Neural cell (in vitro differentiated cells): Measurements from ENCODE around the gene DCDC1. TPM values are rescaled to one million over a fixed set of nuclear protein-coding genes. Genes with fewer than 3 reads are reported as not detected.
A peak's percentile ranks its signal among the peaks of the same experiment; 100 is the strongest.

Experiments used
- H2AFZ ChIP-seq: fragments of 200-600, 300-800 bp; sonication (generic), shearing (Covaris generic); 2 replicates; pipeline ENCODE4 v1.6.0; 2014; ENCODE audit warnings: low read depth, mild to moderate bottlenecking, antibody characterized with exemption, low read length, moderate library complexity
- H3F3A ChIP-seq: fragments of 200-600 bp; shearing (Covaris generic); 2 replicates; pipeline ENCODE4 v1.6.1; 2016; ENCODE audit warnings: mild to moderate bottlenecking, moderate library complexity, mixed read lengths, antibody characterized with exemption, low read length; ENCODE audit not compliant: insufficient read depth, poor library complexity, severe bottlenecking
- H3K27ac ChIP-seq: fragments of 200-600, 300-800 bp; sonication (generic), shearing (Covaris generic); 2 replicates; pipeline ENCODE4 v1.5.1; 2014; ENCODE audit warnings: mild to moderate bottlenecking, low read length, moderate library complexity
- H3K27me3 ChIP-seq: fragments of 300-800, 200-600 bp; sonication (generic), shearing (Covaris generic); 2 replicates; pipeline ENCODE4 v1.6.0; 2014; ENCODE audit warnings: mild to moderate bottlenecking, low read depth, low read length, moderate library complexity; ENCODE audit not compliant: insufficient read depth
- H3K36me3 ChIP-seq: fragments of 300-800, 200-600 bp; sonication (generic), shearing (Covaris generic); 2 replicates; pipeline ENCODE4 v1.5.1; 2014; ENCODE audit warnings: mild to moderate bottlenecking, antibody characterized with exemption, low read length, moderate library complexity; ENCODE audit not compliant: insufficient read depth
- H3K4me2 ChIP-seq: fragments of 300-800, 200-600 bp; sonication (generic), shearing (Covaris generic); 2 replicates; pipeline ENCODE4 v1.6.0; 2014; ENCODE audit warnings: mild to moderate bottlenecking, low read length
- H3K4me3 ChIP-seq: fragments of 300-800, 200-600 bp; sonication (generic), shearing (Covaris generic); 2 replicates; pipeline ENCODE4 v1.5.1; 2014; ENCODE audit warnings: mild to moderate bottlenecking, low read length, moderate library complexity
- H3K79me2 ChIP-seq: fragments of 200-600 bp; shearing (Covaris generic); replicated peaks from 2 replicates; pipeline ENCODE4 v1.6.0; 2014; ENCODE audit warnings: mild to moderate bottlenecking, low read length, moderate library complexity; ENCODE audit not compliant: insufficient read depth
- H3K9ac ChIP-seq: fragments of 300-800, 200-600 bp; sonication (generic), shearing (Covaris generic); 2 replicates; pipeline ENCODE4 v1.6.1; 2016; ENCODE audit warnings: mild to moderate bottlenecking, low read length, mixed read lengths
- H3K9me2 ChIP-seq: fragments of 200-600 bp; shearing (Covaris generic); 2 replicates; pipeline ENCODE4 v1.6.1; 2016; ENCODE audit warnings: mild to moderate bottlenecking, low read length, mixed read lengths; ENCODE audit not compliant: insufficient read depth
- H3K9me3 ChIP-seq: fragments of 200-600, 300-800 bp; sonication (generic), shearing (Covaris generic); 2 replicates; pipeline ENCODE4 v1.6.1; 2016; ENCODE audit warnings: mild to moderate bottlenecking, mixed run types, low read length, moderate library complexity, mixed read lengths
- H4K20me1 ChIP-seq: fragments of 200-600 bp; shearing (Covaris generic); 2 replicates; pipeline ENCODE4 v1.6.1; 2016; ENCODE audit warnings: mild to moderate bottlenecking, mixed run types; ENCODE audit not compliant: insufficient read depth
- CTCF ChIP-seq: fragments of 450-650 bp; IDR thresholded peaks from 2 replicates; pipeline ENCODE4 v1.5.1; 2014; ENCODE audit warnings: antibody characterized with exemption, mild to moderate bottlenecking, moderate library complexity; ENCODE audit not compliant: poor library complexity, severe bottlenecking
- EP300 ChIP-seq: fragments of 450-650 bp; conservative IDR thresholded peaks from 2 replicates; pipeline ENCODE4 v1.6.1; 2014; ENCODE audit warnings: antibody characterized with exemption, mild to moderate bottlenecking, moderate library complexity; ENCODE audit not compliant: poor library complexity, severe bottlenecking
- EZH2 ChIP-seq: fragments of 200-600, 300-800 bp; shearing (Covaris generic), sonication (generic); IDR thresholded peaks from 2 replicates; pipeline ENCODE4 v1.6.1; 2014; ENCODE audit warnings: antibody characterized with exemption, low read length, borderline replicate concordance, mild to moderate bottlenecking; ENCODE audit not compliant: insufficient read depth, poor library complexity, severe bottlenecking
- MXI1 ChIP-seq: fragments of 450-650 bp; conservative IDR thresholded peaks from 2 replicates; pipeline ENCODE4 v1.6.1; 2014; ENCODE audit warnings: antibody characterized with exemption, mild to moderate bottlenecking; ENCODE audit not compliant: poor library complexity, severe bottlenecking
- POLR2AphosphoS5 ChIP-seq: IDR thresholded peaks from 2 replicates; pipeline ENCODE4 v1.6.1; 2012
- RAD21 ChIP-seq: fragments of 450-650 bp; conservative IDR thresholded peaks from 2 replicates; pipeline ENCODE4 v1.6.1; 2014; ENCODE audit warnings: antibody characterized with exemption, mild to moderate bottlenecking, moderate library complexity
- REST ChIP-seq: IDR thresholded peaks from 2 replicates; pipeline ENCODE4 v1.6.1; 2012; ENCODE audit warnings: borderline replicate concordance
- SMC3 ChIP-seq: fragments of 450-650 bp; conservative IDR thresholded peaks from 2 replicates; pipeline ENCODE4 v1.6.1; 2014; ENCODE audit warnings: antibody characterized with exemption, mild to moderate bottlenecking, moderate library complexity; ENCODE audit not compliant: poor library complexity
- TAF1 ChIP-seq: IDR thresholded peaks from 2 replicates; pipeline ENCODE4 v1.6.1; 2012; ENCODE audit warnings: low read depth
- polyA plus RNA-seq: library from polyadenylated mRNA; depleted of rRNA; stranded (reverse); fragments of >200 nt; gene quantifications from 2 replicates; pipeline ENCODE4 v1.2.3, GENCODE V29; 2014

DCDC1 gene
- polyA plus RNA-seq, 1 donor from 2014 or later = 5.0 TPM

GRCh38 chr11:31000381-31000780 lies 369.2 kb downstream of the DCDC1 start:
- TF ChIP-seq SMC3 = no peak
- no peak for TF ChIP-seq RAD21
- peak; percentile 59 for TF ChIP-seq REST
- no peak for TF ChIP-seq TAF1
- TF ChIP-seq CTCF = no peak
- no peak for TF ChIP-seq EZH2
- peak; percentile 41 for TF ChIP-seq EP300
- TF ChIP-seq MXI1 = no peak
- peak; percentile 22 for TF ChIP-seq POLR2AphosphoS5
- no peaks in the 10 kb centered on the region for H3K27me3 ChIP-seq
- no peaks in the 10 kb centered on the region for H3F3A ChIP-seq
- H3K4me2 ChIP-seq = peak overlapping the region; percentile 26
- no peaks in the 10 kb centered on the region for H3K9me2 ChIP-seq
- H3K79me2 ChIP-seq = no peaks in the 10 kb centered on the region
- H4K20me1 ChIP-seq = no peaks in the 10 kb centered on the region
- H3K4me3 ChIP-seq = peak overlapping the region; percentile 21
- no peaks in the 10 kb centered on the region for H3K9me3 ChIP-seq
- no peak overlapping the region for H2AFZ ChIP-seq
- H3K27ac ChIP-seq = peak overlapping the region; percentile 30
- H3K36me3 ChIP-seq = no peaks in the 10 kb centered on the region
- H3K9ac ChIP-seq = no peak overlapping the region

GRCh38 chr11:30992513-30992849 lies 377.1 kb downstream of the DCDC1 start:
- no peak overlapping the region for H2AFZ ChIP-seq
- H3K79me2 ChIP-seq = no peaks in the 10 kb centered on the region
- no peaks in the 10 kb centered on the region for H3K9me2 ChIP-seq
- H3K36me3 ChIP-seq = no peaks in the 10 kb centered on the region
- H3K27me3 ChIP-seq = no peaks in the 10 kb centered on the region
- no peaks in the 10 kb centered on the region for H4K20me1 ChIP-seq
- no peak overlapping the region for H3K9ac ChIP-seq
- no peak overlapping the region for H3K4me2 ChIP-seq
- H3K4me3 ChIP-seq = no peak overlapping the region
- TF ChIP-seq SMC3 = no peak
- no peak for TF ChIP-seq CTCF
- no peak for TF ChIP-seq REST
- TF ChIP-seq POLR2AphosphoS5 = no peak
- no peak for TF ChIP-seq RAD21
- TF ChIP-seq EP300 = no peak
- no peak for TF ChIP-seq EZH2
- TF ChIP-seq TAF1 = no peak
- no peak for TF ChIP-seq MXI1
- H3F3A ChIP-seq = no peaks in the 10 kb centered on the region
- no peaks in the 10 kb centered on the region for H3K9me3 ChIP-seq
- no peak overlapping the region for H3K27ac ChIP-seq
